ENCODE measurements around the gene DHX57.

The DHX57 gene

DNA sequence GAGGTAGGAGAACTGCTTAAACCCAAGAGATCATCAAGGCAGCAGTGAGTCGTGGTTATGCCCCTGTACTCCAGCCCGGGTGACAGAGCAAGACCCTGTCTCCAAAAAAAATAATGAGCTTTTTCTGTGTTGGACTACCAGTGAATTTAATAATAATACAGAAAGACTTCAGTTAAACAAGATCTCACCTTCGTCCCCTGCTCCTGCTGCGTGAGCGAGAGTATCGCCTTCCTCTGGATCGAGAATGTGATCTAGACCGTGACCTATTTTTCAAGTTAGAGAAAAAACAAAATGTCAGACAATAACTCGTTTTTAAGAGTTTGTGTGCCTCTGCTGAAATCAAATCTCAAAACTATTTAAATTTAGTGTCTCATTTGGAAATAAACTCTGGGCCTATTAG lies 127.3 kb downstream of the DHX57 start:
- no peak for DNase-seq (ENCODE audit: low spot score)
- in situ Hi-C loops (cut with MboI; ENCODE audit: low pct_unique_long_range_greater_than_20kb, low sequenced_read_pairs, unreplicated experiment): loop anchor here (25.0 kb wide), 1 partner anchor 436 kb away; no protein-coding TSS in a partner anchor
- TF ChIP-seq CTCF (IDR thresholded peaks at IDR 0.05; ENCODE audit: extremely low read depth, insufficient read depth, missing control alignments): no peak

DNA sequence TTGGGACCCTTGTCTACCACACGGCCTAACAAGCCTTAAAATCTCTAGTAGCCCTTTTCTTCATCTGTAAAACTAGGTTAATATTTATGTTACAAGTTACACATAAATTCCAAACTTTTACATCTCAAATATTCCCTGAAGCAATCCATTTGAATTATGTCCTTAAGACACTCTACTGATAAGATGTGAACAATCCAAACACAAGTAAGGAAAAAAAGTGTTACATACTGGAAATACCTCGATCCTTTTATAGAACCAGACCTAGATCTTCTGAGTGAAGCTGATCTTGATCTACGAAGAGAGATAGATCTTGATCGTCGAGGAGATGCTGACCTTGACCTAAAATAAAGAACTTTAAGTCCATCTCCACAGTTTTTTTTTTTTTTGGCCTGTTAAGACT lies 127.9 kb downstream of the DHX57 start:
- no peak for TF ChIP-seq CTCF (IDR thresholded peaks at IDR 0.05; ENCODE audit: extremely low read depth, insufficient read depth, missing control alignments)
- in situ Hi-C loops (cut with MboI; ENCODE audit: low pct_unique_long_range_greater_than_20kb, low sequenced_read_pairs, unreplicated experiment): loop anchor here (25.0 kb wide), 1 partner anchor 436 kb away; no protein-coding TSS in a partner anchor
- no peak for DNase-seq (ENCODE audit: low spot score)

Data from GM13977 (cell line).